Measurements from ENCODE around the gene SPDYE3.

DNA sequence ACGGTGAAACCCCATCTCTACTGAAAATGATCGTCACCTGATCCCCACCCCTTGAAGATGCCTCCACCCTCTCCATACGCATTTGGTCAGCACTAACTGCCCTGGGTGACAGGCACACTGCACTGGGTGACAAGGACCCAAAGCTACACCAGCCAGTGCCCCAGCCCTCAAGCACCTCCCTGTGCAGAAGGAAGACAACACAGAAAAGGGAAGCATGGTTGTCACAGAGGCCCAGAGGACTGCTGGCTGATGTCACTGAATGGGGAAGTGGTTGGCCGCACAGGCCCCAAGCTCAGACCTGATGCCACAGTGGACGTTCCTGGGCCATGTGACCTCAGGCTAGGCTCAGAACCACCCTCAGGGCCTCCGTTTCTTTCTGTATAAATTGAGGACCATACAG lies 61.6 kb downstream of the SPDYE3 start:
- TF ChIP-seq, protein P1, sequence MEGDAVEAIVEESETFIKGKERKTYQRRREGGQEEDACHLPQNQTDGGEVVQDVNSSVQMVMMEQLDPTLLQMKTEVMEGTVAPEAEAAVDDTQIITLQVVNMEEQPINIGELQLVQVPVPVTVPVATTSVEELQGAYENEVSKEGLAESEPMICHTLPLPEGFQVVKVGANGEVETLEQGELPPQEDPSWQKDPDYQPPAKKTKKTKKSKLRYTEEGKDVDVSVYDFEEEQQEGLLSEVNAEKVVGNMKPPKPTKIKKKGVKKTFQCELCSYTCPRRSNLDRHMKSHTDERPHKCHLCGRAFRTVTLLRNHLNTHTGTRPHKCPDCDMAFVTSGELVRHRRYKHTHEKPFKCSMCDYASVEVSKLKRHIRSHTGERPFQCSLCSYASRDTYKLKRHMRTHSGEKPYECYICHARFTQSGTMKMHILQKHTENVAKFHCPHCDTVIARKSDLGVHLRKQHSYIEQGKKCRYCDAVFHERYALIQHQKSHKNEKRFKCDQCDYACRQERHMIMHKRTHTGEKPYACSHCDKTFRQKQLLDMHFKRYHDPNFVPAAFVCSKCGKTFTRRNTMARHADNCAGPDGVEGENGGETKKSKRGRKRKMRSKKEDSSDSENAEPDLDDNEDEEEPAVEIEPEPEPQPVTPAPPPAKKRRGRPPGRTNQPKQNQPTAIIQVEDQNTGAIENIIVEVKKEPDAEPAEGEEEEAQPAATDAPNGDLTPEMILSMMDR (conservative IDR thresholded peaks at IDR 0.05; ENCODE audit: low read depth, low read length): no peak
- no peak for TF ChIP-seq EZH2 (IDR thresholded peaks at IDR 0.05; ENCODE audit: borderline replicate concordance, low read depth, low read length, poor library complexity, severe bottlenecking)

Measured in A673 (cell line).